SH-SY5Y (cell line): ENCODE data around the gene ASL.

Experiments
- GATA2 ChIP-seq: IDR thresholded peaks from 2 replicates; pipeline ENCODE4 v1.6.1; 2011; ENCODE audit warnings: mild to moderate bottlenecking, low read depth, low read length
- GATA3 ChIP-seq: IDR thresholded peaks from 2 replicates; pipeline ENCODE4 v1.6.1; 2011; ENCODE audit warnings: low read depth, mild to moderate bottlenecking, low read length, moderate library complexity

- no peak for TF ChIP-seq GATA2
- no peak for TF ChIP-seq GATA3
These were observed 38.8 kb upstream of the ASL start for GRCh38 chr7:66036788-66037187.
